SHP77 (cell line): ENCODE measurements around the gene SUCLG2.

Experiments
- DNase-seq, 2 experiments: peaks; one replicate each; lab custom pipeline; 2025; lab: John Stamatoyannopoulos, UW

SUCLG2 gene

GRCh38 chr3:67648701-67649100 is 5.7 kb downstream of the SUCLG2 start:
- DNase-seq: no peak

- DNase-seq: no peak
Measured at GRCh38 chr3:67648229-67648628, 6.2 kb downstream of the SUCLG2 start.

GRCh38 chr3:67647390-67647878 is 7.0 kb downstream of the SUCLG2 start:
- DNase-seq: no peak

DNA sequence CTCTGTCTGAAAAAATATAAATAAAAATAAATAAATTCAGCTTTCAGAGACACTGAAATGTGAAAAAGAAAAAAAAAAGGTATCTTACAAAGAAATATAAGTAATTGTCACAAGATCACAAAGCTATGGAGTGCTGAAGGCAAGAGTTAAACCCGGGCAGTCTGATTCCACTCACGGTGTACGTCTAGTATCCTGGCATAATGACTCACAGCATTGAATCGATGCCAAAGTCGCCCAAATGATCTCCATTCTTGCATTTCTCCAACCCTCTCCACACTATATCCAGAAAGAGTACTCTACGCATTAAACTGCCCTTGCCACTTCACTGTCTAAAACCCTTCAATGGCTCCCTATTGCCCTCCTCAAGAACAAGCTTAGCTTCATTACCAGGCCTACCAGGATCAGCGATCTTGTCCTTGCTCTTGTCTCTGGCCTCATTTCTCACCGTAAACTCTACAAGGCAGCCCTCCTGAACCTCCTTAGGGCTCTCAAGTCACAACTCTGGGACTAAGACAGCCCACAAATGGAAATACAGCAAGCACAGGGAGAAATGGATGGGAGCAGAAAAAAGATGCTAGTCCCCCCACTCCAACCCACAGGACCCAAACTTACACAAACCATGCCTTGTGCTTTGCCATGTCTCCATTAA is 7.7 kb downstream of the SUCLG2 start:
- no peak for DNase-seq

GRCh38 chr3:67644827-67645226 is 9.6 kb downstream of the SUCLG2 start:
- DNase-seq: no peak

GRCh38 chr3:67642734-67643133 is 11.7 kb downstream of the SUCLG2 start:
- DNase-seq: no peak

GRCh38 chr3:67642190-67642589 is 12.2 kb downstream of the SUCLG2 start:
- no peak for DNase-seq

- no peak for DNase-seq
Measured at GRCh38 chr3:67641451-67641850, 13.0 kb downstream of the SUCLG2 start.

DNA sequence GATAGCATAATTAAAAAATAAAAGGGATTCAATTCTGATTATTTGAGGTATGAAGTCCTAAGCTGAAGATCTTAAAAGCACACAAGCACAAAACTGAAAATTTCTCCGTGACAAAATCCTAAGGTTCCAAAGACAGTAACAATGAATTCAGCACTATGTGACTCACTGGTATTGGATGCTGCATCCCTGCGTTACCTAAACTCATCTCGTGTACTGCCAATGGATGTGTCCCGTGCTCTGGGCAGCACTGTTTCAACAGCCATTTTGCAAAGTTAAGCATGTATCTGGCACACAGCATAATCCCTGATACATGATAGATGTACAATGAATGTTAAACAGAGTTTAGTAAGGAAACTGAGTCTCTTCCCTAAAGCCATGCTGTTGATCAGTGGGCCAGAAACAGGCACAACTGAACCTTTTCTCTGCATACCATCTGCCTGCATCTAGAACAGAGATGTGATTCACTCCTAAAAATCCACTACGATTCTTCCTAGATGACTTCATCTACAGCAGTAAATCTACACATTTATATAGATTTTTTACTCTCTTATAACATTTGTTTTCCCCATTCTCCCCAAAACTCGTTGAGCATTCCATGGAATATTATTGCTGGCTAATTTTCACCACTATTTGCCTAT is 14.3 kb downstream of the SUCLG2 start:
- DNase-seq: no peak

DNA sequence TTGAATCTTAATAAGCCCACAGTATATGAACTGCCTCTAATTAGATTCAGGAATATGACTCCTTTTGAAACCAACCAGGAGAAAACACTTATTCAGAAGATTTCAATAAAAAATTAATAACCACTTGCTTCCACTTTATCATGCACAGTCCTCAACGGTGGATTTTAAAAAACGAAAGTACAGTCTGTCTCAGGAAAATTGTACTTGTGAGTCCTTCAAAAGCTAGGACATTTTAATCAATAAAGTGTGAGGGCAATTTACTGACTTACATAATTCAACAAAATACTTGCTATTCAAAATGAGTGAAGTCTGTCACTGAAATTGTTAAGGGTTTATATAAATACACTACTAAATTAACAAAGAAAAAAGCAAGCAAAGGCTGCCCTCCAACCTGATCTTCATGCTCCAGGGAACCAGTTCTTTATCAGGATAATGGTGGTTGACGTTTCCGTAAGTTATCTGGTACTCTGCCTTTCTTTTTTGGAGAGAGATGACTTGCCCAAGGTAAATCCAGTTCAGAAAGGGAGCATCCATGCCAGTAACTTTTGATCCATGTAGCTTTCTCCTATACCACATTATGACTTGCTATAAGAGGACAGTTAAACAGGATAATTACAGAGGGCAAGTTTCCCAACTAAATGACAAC is 17.0 kb downstream of the SUCLG2 start:
- no peak for DNase-seq

- DNase-seq: no peak
Measured at GRCh38 chr3:67635806-67636205, 18.6 kb downstream of the SUCLG2 start.

DNA sequence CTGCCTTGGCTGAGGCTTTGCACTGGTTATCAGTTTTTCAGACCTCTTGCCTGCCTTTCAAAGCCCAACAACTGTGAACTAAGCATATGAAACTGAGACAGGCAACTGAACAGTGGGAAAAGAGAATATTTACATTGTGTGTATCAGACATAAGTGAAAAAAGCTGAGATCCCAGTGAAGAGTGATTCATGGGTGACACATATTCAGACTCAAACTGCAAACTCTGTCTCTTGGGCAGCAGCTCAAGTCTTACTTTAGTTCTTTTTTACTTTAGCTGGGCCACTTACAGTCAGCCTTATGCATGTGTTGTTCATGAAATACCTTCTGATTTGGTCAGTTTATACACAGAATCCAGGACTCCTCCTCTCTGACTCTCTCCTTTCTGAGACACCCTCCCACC is 19.2 kb downstream of the SUCLG2 start:
- no peak for DNase-seq

GRCh38 chr3:67630666-67631362 is 23.6 kb downstream of the SUCLG2 start:
- DNase-seq: no peak

DNA sequence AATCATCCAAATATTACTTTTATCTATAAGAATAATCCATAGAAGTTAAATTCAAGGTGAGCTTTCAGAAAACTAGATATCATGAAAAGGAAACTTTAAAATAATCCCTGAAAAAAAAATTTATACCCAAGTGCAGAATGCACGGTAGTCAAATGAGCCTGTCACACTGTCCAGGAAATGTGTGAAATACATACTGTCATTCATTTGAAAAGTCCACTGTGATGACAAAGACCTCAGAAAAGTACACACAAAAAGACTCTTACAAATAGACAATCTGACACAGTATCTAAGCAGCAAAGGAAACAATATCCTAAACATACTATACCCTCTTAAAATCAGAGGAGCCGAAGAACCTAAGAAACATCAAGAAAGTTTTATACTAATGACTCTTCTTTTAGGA is 29.7 kb downstream of the SUCLG2 start:
- no peak for DNase-seq

GRCh38 chr3:67624078-67624477 is 30.3 kb downstream of the SUCLG2 start:
- DNase-seq: no peak

GRCh38 chr3:67622652-67623051 is 31.8 kb downstream of the SUCLG2 start:
- DNase-seq: no peak

DNA sequence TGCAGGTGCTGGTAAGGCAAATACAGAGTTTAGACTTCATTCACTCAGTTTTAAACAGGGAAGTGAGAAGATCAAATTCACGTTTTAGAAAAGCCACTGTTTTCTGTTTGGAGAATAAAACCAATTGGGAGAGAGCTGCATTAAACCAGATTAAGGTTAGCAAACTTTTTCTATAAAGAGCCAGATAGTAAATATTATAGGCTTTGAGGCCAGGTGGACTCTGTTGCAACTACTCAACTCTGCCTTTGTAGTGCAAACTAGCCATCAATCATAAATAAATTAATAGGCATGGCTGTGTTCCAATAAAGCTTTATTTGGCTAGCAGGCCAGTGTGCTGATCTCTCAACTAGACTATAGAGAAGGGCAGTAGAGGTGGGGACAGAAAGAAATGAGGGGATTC is 33.5 kb downstream of the SUCLG2 start:
- DNase-seq: no peak

DNA sequence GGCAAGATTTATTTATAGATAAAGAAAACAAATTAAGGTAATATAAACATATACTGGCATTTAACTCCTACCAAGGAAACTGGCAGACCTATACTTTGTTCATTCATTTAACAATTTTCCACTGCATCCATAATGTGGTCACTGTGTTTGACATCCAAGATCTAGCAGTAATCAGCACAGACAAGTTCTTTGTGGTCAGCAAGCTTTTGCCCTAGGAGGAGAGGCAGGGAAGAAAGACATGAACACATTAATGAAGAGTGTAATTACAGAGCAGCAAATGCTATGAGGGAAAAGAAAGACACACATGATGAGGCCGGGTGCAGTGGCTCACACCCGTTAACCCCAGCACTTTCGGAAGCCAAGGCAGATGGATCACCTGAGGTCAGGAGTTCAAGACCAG is 34.4 kb downstream of the SUCLG2 start:
- no peak for DNase-seq

DNA sequence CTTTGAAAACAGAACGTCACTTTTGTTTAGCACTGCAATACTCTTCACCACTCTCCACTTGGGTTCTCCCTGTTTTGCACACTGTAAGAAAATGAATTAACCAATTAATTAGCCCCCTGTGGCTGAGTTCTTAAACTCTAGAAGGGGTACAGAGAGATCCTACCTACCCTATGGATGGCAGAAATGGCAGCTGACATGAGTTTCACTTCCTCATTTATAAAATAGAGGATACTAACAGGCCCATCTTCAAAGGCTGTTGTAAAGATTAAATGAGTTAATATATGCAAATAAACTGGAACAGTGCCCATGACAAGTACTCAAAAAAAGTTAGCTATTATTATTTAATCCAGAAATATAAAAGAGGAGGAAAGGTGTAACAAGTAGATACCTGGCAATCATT is 36.9 kb downstream of the SUCLG2 start:
- no peak for DNase-seq

- no peak for DNase-seq
Measured at GRCh38 chr3:67616046-67616445, 38.4 kb downstream of the SUCLG2 start.

DNA sequence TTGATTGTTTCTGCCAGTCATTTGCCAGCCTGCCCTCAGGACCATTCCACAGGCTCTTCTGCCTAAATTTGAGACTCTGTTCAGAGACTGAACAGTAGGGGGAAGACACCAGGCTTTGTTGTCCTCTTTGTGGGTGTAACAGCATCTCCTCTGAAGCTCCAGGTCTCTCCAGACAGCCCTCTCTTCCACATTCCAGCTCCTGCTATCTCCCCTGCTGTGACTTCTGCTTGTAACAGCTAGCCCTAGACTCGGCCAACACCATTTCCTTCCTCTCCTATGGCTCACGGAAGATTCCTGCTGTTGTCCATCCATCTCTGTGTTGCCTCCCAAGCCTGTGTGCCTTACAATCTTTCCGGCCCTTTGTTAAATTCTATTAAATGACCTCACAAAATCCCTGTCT is 40.2 kb downstream of the SUCLG2 start:
- no peak for DNase-seq

GRCh38 chr3:67610458-67610857 is 44.0 kb downstream of the SUCLG2 start:
- DNase-seq: no peak

- DNase-seq: no peak
Measured at GRCh38 chr3:67609709-67610108, 44.7 kb downstream of the SUCLG2 start.
